ENCODE results near the gene ZNF445. TPM values are rescaled to one million over a fixed set of nuclear protein-coding genes. Genes with fewer than 3 reads are reported as not detected.
"Not testable (repeated sequence)": the region's sequence is repeated elsewhere in the genome, so short reads cannot be mapped to it uniquely, and the experiment has no call there.

ZNF445 gene
- total RNA-seq, 4 donors from 2014 or later = 9.6 to 15.7 (median 13.6) TPM

GRCh38 chr3:44468572-44469520 lies 8.6 kb downstream of the ZNF445 start:
- 60 to 61% methylated on average over 10 of the region's 10 CpGs for WGBS, 2 donors
- Histone ChIP-seq H3K27ac (no peak overlapping the region), H3K4me3 (no peak overlapping the region), H3K4me1 (peaks cover 0 to 7% (median 0%) of the 10 kb centered on the region in 4 donors), H3K9me3 (no peaks in the 10 kb centered on the region), H3K27me3 (no peaks in the 10 kb centered on the region), H3K36me3 (peaks cover 0 to 37% (median 0%) of the 10 kb centered on the region in 3 donors)
- no peak for DNase-seq (ENCODE audit: low spot score in 2 of 2)
- TF ChIP-seq POLR2A (IDR thresholded peaks at IDR 0.05) = no peak
- TF ChIP-seq EP300 (IDR thresholded peaks at IDR 0.05) = no peak
- TF ChIP-seq CTCF (IDR thresholded peaks at IDR 0.05) = no peak

GRCh38 chr3:44468099-44468537 lies 9.4 kb downstream of the ZNF445 start:
- H3K4me3 ChIP-seq; H3K27me3 ChIP-seq; H3K9me3 ChIP-seq; H3K27ac ChIP-seq; H3K4me1 ChIP-seq; DNase-seq (ENCODE audit: low spot score in 2 of 2): not testable (repeated sequence)
- 87 to 88% methylated on average over 2 of the region's 2 CpGs for WGBS, 2 donors
- H3K36me3 ChIP-seq = peaks cover 0 to 44% (median 0%) of the 10 kb centered on the region in 3 donors

GRCh38 chr3:44467241-44467640 lies 10.2 kb downstream of the ZNF445 start:
- H3K36me3 ChIP-seq = peaks cover 0 to 53% (median 0%) of the 10 kb centered on the region in 3 donors
- TF ChIP-seq EP300 (IDR thresholded peaks at IDR 0.05) (no peak), POLR2A (IDR thresholded peaks at IDR 0.05) (no peak), CTCF (IDR thresholded peaks at IDR 0.05) (no peak)

GRCh38 chr3:44464920-44465319 lies 12.6 kb downstream of the ZNF445 start:
- H3K36me3 ChIP-seq = peaks cover 0 to 70% (median 0%) of the 10 kb centered on the region in 3 donors
- H3K27me3 ChIP-seq; H3K4me3 ChIP-seq; H3K4me1 ChIP-seq; DNase-seq (ENCODE audit: low spot score in 2 of 2); H3K27ac ChIP-seq: not testable (repeated sequence)
- WGBS, 2 donors = 96 to 98% methylated on average over 7 of the region's 7 CpGs
- peaks cover 0 to 18% (median 6%) of the 10 kb centered on the region in 4 donors for H3K9me3 ChIP-seq

More at GRCh38 chr3:44467241-44467640, 10.2 kb downstream of the ZNF445 start:
- DNase-seq (ENCODE audit: low spot score in 2 of 2) = no peak
- H3K4me3 ChIP-seq = no peak overlapping the region
- H3K4me1 ChIP-seq = peaks cover 0 to 7% (median 0%) of the 10 kb centered on the region in 4 donors
- H3K9me3 ChIP-seq = no peaks in the 10 kb centered on the region
- 48 to 58% methylated on average over 1 of the region's 1 CpG for WGBS, 2 donors
- H3K27me3 ChIP-seq = no peaks in the 10 kb centered on the region
- H3K27ac ChIP-seq = no peak overlapping the region

GRCh38 chr3:44464509-44464908 lies 13.0 kb downstream of the ZNF445 start:
- no peak overlapping the region for H3K27ac ChIP-seq
- no peak overlapping the region for H3K4me3 ChIP-seq
- 96 to 97% methylated on average over 4 to 7 of the region's 7 CpGs for WGBS, 2 donors
- no peak for TF ChIP-seq POLR2A (IDR thresholded peaks at IDR 0.05)
- no peak for TF ChIP-seq CTCF (IDR thresholded peaks at IDR 0.05)
- no peak for TF ChIP-seq EP300 (IDR thresholded peaks at IDR 0.05)
- H3K36me3 ChIP-seq = peaks cover 0 to 70% (median 0%) of the 10 kb centered on the region in 3 donors
- DNase-seq (ENCODE audit: low spot score in 2 of 2) = no peak
- peaks cover 0 to 22% (median 6%) of the 10 kb centered on the region in 4 donors for H3K9me3 ChIP-seq
- H3K27me3 ChIP-seq = no peaks in the 10 kb centered on the region
- no peaks in the 10 kb centered on the region for H3K4me1 ChIP-seq

- WGBS, 2 donors = 98 to 100% methylated on average over 4 of the region's 4 CpGs
- H3K36me3 ChIP-seq = peaks cover 0 to 98% (median 10%) of the 10 kb centered on the region in 3 donors
Observed at GRCh38 chr3:44460050-44460449, 17.4 kb downstream of the ZNF445 start.

More at GRCh38 chr3:44460050-44460449, 17.4 kb downstream of the ZNF445 start:
- H3K27ac ChIP-seq; DNase-seq (ENCODE audit: low spot score in 2 of 2); H3K27me3 ChIP-seq; H3K4me3 ChIP-seq; H3K4me1 ChIP-seq: not testable (repeated sequence)
- peaks cover 0 to 25% (median 6%) of the 10 kb centered on the region in 4 donors for H3K9me3 ChIP-seq
